C4-2B (cell line): Measurements from ENCODE around the gene SNU13.

Experiments
- ZFX ChIP-seq: fragments of 450-650 bp; IDR thresholded peaks from 2 replicates; pipeline ENCODE4 v1.6.1; 2017
- TF ChIP-seq, protein P1 (sequence below): fragments of 450-650 bp; conservative IDR thresholded peaks from 2 replicates; pipeline ENCODE4 v1.5.1; 2017; ENCODE audit warnings: mild to moderate bottlenecking

DNA sequence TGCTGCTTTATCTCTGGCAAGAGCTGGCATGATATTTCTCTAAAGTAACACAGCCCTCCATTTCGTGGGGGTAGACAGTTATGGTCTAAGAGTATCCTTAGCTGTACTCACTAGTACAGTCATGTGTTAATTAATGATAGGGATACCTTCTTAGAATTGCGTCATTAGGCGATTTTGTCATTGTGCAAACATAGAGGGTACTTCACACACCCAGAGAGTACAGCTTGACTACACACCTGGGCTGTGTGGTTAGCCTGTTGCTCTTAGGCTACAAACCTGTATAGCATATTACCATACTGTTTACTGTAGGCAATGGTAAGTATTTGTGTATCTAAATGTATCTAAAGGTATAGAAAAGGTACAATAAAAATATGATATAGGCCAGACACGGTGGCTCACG lies 50.5 kb downstream of the SNU13 start:
- TF ChIP-seq, protein P1, sequence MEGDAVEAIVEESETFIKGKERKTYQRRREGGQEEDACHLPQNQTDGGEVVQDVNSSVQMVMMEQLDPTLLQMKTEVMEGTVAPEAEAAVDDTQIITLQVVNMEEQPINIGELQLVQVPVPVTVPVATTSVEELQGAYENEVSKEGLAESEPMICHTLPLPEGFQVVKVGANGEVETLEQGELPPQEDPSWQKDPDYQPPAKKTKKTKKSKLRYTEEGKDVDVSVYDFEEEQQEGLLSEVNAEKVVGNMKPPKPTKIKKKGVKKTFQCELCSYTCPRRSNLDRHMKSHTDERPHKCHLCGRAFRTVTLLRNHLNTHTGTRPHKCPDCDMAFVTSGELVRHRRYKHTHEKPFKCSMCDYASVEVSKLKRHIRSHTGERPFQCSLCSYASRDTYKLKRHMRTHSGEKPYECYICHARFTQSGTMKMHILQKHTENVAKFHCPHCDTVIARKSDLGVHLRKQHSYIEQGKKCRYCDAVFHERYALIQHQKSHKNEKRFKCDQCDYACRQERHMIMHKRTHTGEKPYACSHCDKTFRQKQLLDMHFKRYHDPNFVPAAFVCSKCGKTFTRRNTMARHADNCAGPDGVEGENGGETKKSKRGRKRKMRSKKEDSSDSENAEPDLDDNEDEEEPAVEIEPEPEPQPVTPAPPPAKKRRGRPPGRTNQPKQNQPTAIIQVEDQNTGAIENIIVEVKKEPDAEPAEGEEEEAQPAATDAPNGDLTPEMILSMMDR = no peak
- no peak for TF ChIP-seq ZFX
